KMS-11 (cell line): ENCODE data around the gene HEXIM2.

Experiments used
- H2AFZ ChIP-seq: fragments of 200-600 bp; sonication (generic); 2 replicates; pipeline ENCODE4 v1.6.1; 2016; ENCODE audit warnings: antibody characterized with exemption, mixed run types, low read depth
- H3K27ac ChIP-seq: fragments of 200-600 bp; sonication (generic); 2 replicates; pipeline ENCODE4 v1.6.1; 2016; ENCODE audit warnings: mild to moderate bottlenecking, mixed run types
- H3K27me3 ChIP-seq: fragments of 200-600 bp; sonication (generic); 2 replicates; pipeline ENCODE4 v1.6.1; 2017; ENCODE audit warnings: mild to moderate bottlenecking, low read depth, mixed run types, moderate library complexity; ENCODE audit not compliant: insufficient read depth
- H3K36me3 ChIP-seq: fragments of 200-600 bp; sonication (generic); 2 replicates; pipeline ENCODE4 v1.6.1; 2017; ENCODE audit warnings: mild to moderate bottlenecking, mixed run types; ENCODE audit not compliant: insufficient read depth
- H3K4me1 ChIP-seq: fragments of 200-600 bp; sonication (generic); 2 replicates; pipeline ENCODE4 v1.6.1; 2016; ENCODE audit warnings: mild to moderate bottlenecking, low read depth, mixed run types; ENCODE audit not compliant: poor library complexity, severe bottlenecking
- H3K4me2 ChIP-seq: fragments of 200-600 bp; sonication (generic); 2 replicates; pipeline ENCODE4 v1.7.0; 2016; ENCODE audit warnings: mild to moderate bottlenecking, mixed run types
- H3K4me3 ChIP-seq: fragments of 200-600 bp; sonication (generic); IDR thresholded peaks from 2 replicates; pipeline ENCODE4 v1.6.1; 2017; ENCODE audit warnings: low read depth, low read length, mixed read lengths; ENCODE audit not compliant: insufficient read depth
- H3K79me2 ChIP-seq: fragments of 200-600 bp; sonication (generic); 2 replicates; pipeline ENCODE4 v1.6.1; 2016; ENCODE audit warnings: low read depth, mixed run types; ENCODE audit not compliant: insufficient read depth
- H3K9ac ChIP-seq: fragments of 200-600 bp; sonication (generic); 2 replicates; pipeline ENCODE4 v1.6.1; 2016; ENCODE audit warnings: mild to moderate bottlenecking, mixed run types
- H4K20me1 ChIP-seq: fragments of 200-600 bp; sonication (generic); 2 replicates; pipeline ENCODE4 v1.6.1; 2016; ENCODE audit warnings: mild to moderate bottlenecking, mixed run types; ENCODE audit not compliant: insufficient read depth
- CTCF ChIP-seq: fragments of 200-600 bp; sonication (generic); conservative IDR thresholded peaks from 2 replicates; pipeline ENCODE4 v1.6.1; 2017; ENCODE audit warnings: low read depth, mild to moderate bottlenecking, antibody characterized with exemption, low read length, moderate library complexity, mixed read lengths

HEXIM2 gene

GRCh38 chr17:45129426-45129939 lies 32.2 kb upstream of the HEXIM2 start:
- Histone ChIP-seq H3K79me2 (no peaks in the 10 kb centered on the region), H3K4me2 (no peak overlapping the region), H3K4me3 (no peak overlapping the region), H4K20me1 (no peaks in the 10 kb centered on the region), H3K36me3 (no peaks in the 10 kb centered on the region), H3K4me1 (peaks cover 3% of the 10 kb centered on the region), H2AFZ (no peak overlapping the region), H3K27ac (no peak overlapping the region), H3K27me3 (no peaks in the 10 kb centered on the region), H3K9ac (no peak overlapping the region)
- no peak for TF ChIP-seq CTCF

DNA sequence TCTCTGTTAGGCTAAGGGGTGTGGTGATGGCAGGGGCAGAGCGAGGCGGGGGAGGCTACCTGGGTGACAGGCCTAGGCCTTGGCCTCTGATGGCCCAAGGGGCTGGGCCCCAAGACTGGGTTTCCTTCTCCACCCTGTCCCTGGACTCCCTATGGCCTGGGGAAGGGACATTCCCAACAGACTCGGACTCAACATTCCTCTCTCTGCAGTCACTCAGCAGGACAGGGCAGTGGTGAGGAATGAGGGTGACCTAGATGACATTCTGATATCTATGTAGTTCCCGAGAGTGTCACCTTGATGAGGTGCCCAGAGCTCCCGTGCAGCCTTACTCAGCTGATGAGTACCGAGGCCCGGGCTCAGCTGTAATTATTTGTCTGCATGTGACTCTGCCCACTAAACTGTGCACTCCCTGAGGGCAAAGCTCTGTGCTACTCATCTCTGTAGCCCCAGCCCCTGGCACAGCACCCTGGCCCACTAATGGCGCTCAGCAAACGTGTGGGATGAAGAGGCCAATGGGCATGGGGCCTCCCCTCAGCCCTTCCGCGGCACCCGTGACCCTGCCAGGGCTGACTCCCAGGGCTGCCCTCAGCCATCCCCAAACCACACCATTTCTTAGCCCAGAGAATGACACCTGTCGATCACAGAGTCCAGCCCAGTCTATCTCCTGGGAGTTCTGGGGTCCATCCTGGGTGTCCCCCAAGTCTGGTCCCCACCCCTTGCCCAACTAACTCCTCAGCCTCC lies 31.6 kb upstream of the HEXIM2 start:
- H2AFZ ChIP-seq = no peak overlapping the region
- H3K4me3 ChIP-seq = no peak overlapping the region
- H3K27ac ChIP-seq = no peak overlapping the region
- H3K27me3 ChIP-seq = no peaks in the 10 kb centered on the region
- no peak for TF ChIP-seq CTCF
- H3K36me3 ChIP-seq = no peaks in the 10 kb centered on the region
- no peaks in the 10 kb centered on the region for H4K20me1 ChIP-seq
- peaks cover 3% of the 10 kb centered on the region for H3K4me1 ChIP-seq
- no peak overlapping the region for H3K9ac ChIP-seq
- no peaks in the 10 kb centered on the region for H3K79me2 ChIP-seq
- no peak overlapping the region for H3K4me2 ChIP-seq

DNA sequence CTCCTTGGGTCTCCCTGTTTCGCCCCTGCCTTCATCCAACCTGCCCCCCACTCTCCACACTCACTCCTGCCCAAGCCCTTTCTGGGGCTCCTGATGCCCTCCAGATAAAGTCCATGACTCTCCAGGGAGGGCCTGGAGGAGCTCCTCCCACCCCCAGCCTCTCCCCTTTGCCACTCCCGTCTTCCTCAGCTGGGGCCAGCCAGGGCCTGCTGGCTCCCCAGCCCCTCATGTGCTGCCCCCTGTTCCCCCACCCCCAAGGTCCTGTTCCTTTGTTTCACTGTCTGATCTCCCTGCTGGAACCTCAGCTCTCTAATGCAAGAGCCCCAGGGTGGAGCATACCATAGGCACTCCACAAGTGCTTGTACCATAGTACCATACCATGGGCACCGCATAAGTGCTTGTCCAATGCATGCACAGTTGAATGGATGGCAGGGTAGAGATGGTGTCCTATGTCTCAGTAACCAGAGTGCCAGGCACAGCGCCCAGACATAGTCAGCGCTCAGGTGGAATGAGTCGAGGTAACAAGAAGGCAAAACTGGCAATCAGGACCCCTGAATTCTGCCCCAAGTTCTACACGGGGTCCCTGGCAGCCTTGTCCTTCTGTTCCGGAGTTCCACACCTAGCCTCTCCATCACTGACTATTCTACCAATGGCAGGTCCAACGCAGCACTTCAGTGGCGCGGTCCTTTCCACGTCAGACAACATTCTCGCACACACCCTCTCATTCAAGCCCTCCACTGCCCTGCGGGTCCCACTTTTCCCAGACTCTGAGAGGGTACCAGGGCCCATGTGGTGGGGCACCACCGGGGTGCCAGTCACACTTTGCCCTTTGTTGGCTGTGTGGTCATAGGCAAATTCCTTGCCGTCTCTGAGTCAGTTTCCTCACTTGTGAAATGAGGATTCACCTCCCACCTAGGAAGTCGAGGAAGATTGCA lies 30.7 kb upstream of the HEXIM2 start:
- Histone ChIP-seq H3K79me2 (no peaks in the 10 kb centered on the region), H3K9ac (no peak overlapping the region), H3K27ac (no peak overlapping the region), H4K20me1 (no peaks in the 10 kb centered on the region), H3K4me1 (peaks cover 3% of the 10 kb centered on the region), H3K4me3 (no peak overlapping the region), H3K27me3 (no peaks in the 10 kb centered on the region), H3K4me2 (peak overlapping the region; percentile 51; the same call in 1 of the 2 replicates), H2AFZ (peak overlapping the region; percentile 87; the same call in 1 of the 2 replicates), H3K36me3 (no peaks in the 10 kb centered on the region)
- no peak for TF ChIP-seq CTCF

- no peaks in the 10 kb centered on the region for H3K36me3 ChIP-seq
- no peaks in the 10 kb centered on the region for H3K79me2 ChIP-seq
- H4K20me1 ChIP-seq = no peaks in the 10 kb centered on the region
- no peak overlapping the region for H3K4me3 ChIP-seq
- peak overlapping the region; percentile 51 for H3K4me2 ChIP-seq
- H3K27me3 ChIP-seq = no peaks in the 10 kb centered on the region
- peaks cover 11% of the 10 kb centered on the region for H3K4me1 ChIP-seq
- H3K9ac ChIP-seq = peak overlapping the region; percentile 53; the same call in 1 of the 2 replicates
- H2AFZ ChIP-seq = peak overlapping the region; percentile 87
- peak; percentile 95 for TF ChIP-seq CTCF
- H3K27ac ChIP-seq = no peak overlapping the region
Measured at GRCh38 chr17:45131616-45132319, 29.9 kb upstream of the HEXIM2 start.
